SK-N-MC (cell line): ENCODE results near the gene SYVN1.

Source experiments
- EZH2 ChIP-seq: fragments of 200-600 bp; sonication (generic); IDR thresholded peaks from one replicate; pipeline ENCODE4 v1.6.1; 2017; ENCODE audit warnings: antibody characterized with exemption
- FOXP2 ChIP-seq: optimal IDR thresholded peaks from 2 replicates; pipeline ENCODE3; 2011; ENCODE audit warnings: mild to moderate bottlenecking, moderate library complexity; ENCODE audit not compliant: insufficient read depth; ENCODE audit errors: extremely low read length, control extremely low read depth
- POLR2AphosphoS5 ChIP-seq: IDR thresholded peaks from 2 replicates; pipeline ENCODE4 v1.6.1; 2012; ENCODE audit warnings: mild to moderate bottlenecking, low read depth, low read length, borderline replicate concordance

DNA sequence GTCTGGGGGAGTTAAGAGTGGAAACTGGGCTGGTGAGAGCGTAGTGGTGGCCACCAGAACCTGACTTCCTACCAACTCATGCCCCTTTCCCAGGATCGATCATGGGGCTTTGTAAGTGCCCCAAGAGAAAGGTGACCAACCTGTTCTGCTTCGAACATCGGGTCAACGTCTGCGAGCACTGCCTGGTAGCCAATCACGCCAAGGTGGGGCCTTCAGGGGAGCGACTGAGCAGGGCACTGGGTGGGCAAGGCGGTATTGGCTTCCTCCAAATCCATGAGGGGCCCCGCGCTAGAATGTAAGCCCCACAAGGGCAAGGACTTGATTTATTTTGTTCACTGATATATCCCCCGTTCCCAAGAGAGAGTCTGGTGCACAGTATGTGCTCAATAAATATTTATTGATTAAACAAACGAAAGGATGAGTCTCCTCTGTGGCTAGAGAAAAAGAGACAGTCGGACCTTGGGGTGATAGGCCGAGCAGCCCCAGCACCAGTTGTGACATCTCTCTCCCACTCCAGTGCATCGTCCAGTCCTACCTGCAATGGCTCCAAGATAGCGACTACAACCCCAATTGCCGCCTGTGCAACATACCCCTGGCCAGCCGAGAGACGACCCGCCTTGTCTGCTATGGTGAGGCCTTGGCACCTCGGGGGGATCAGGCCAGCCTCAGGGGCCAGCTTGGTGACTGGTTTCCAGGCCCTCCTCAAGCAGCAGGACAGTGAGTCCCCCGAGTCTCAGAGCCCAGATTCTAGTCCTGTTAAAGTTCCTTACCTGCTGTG lies 49.5 kb downstream of the SYVN1 start:
- TF ChIP-seq EZH2 (no peak), POLR2AphosphoS5 (no peak), FOXP2 (no peak)
